ENCODE results near the gene HK3.

Gene HK3

DNA sequence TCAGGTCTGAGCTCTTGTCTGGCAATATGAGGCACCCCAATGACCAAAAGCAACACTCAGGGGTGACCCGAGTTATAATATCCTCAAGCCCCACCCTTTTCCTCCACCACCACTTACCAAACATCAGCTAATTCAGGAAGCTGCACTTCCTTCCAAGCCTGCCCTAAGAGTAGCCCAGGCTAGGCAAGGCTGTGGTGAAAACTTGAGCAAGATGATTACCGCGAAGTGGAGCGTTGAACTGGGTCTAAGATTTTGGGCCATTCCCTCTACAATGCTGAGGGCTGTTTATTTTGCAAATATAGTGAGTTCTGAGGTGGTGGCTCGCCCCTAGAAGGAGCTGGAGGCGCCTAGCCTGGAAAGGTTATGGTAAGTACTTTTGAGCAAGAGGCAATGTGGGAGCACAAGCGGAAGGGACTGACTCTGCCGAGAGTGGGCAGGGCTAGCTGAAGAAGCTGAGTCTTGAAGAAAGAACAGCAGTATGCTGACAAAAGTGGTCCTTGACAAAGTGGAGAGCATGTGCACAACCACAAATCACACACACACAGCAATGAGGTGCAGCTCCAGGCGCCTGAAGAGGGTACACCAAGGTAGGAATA lies at the start of gene HK3:
Gene HK3, minus strand, starts transcription at position 51 of the 596 bp plus-strand sequence. CDS start 3,187 bp downstream, outside the sequence.
- DNase-seq, result no peak

DNA sequence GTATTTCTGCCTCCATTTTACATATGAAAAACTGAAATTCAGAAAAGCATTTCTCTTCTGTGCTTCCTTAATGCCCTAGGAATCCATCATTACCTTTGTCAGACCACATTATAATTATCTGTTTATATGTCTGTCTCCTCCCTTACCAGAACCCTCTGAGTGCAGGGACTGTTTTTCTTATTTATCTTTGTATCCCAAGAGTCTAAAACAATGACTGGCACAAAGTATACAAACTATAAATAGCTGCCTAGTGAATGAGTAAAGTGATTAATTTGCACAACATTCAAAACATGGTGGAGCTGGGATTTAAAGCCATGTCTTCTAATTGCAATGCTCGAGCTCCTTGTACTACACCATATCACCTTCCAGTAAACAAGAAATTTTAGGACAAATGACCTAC lies 49.3 kb upstream of the HK3 start:
- DNase-seq, result no peak

DNA sequence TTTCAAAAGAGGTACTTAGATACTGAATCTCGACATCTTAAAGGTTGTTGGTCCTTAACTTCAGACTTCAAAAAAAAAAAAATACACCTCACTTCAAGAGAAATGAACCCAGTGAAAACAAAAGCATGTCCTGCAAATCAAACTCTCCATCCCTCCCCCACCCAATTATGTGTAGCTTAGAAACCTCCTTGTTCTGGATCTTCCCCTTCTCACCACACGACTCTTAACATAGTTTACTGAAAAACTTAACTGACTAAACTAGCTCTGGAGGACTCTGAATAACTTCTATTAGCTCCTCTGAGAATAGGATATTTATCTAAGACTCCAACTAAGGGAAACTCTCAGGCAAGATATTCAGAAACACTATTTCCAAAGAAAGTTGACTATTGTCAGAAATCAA lies 48.7 kb upstream of the HK3 start:
- no peak for DNase-seq

DNA sequence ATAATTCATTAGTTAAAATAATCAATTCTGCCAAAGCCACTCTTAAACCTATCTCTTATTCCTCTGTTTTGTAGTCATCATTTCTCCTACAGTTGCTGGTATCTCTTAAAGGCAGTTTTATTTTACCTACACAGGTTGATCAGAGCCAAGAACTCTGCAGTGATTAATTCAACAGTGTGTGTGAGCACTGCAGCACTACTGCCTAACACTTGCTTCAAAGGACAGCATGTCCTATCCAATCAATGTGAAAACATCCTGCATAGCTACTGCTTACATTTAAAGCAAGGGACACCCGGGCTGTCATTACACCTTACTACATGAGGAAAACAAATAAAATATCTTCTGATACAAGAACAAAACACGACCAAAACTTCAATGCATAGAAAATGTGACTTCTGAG lies 45.1 kb upstream of the HK3 start:
- no peak for DNase-seq

GRCh38 chr5:176943816-176944215 lies 44.7 kb upstream of the HK3 start:
- no peak for DNase-seq

DNA sequence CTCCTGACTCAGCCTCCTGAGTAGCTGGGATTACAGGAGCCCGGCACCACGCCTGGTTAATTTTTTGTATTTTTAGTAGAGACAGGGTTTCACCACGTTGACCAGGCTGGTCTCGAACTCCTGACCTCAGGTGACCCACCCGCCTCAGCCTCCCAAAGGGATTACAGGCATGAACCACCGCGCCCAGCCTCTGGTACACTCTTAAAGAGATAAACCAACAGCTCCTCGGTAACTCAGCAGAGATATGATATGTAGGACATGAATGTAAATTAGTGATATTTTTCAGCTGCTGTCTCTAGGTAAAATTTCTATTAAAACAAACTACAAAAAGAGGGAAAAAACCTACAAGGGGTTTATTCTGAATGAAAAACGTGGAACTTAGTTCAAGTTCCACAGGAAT lies 42.8 kb upstream of the HK3 start:
- DNase-seq, result no peak

- no peak for DNase-seq
Measured at GRCh38 chr5:176938472-176938871, 39.3 kb upstream of the HK3 start.

DNA sequence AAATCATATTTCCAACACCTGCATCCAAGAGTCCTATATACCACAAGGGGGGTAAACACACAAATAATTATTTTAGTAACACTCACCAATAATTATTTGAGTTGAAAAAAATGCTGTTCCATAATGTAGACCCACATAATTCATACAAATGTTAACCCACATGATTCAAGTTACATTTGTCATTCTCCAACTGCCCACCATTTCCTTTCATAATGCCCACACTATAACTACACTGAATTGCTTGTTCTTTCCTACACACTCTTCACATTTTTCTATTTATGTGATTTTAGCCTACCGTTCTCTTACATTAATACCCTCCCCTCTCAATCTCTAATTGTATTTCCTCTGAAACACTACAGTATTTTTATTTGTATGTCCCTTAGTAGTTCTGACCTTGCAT lies 35.9 kb upstream of the HK3 start:
- DNase-seq, result no peak

DNA sequence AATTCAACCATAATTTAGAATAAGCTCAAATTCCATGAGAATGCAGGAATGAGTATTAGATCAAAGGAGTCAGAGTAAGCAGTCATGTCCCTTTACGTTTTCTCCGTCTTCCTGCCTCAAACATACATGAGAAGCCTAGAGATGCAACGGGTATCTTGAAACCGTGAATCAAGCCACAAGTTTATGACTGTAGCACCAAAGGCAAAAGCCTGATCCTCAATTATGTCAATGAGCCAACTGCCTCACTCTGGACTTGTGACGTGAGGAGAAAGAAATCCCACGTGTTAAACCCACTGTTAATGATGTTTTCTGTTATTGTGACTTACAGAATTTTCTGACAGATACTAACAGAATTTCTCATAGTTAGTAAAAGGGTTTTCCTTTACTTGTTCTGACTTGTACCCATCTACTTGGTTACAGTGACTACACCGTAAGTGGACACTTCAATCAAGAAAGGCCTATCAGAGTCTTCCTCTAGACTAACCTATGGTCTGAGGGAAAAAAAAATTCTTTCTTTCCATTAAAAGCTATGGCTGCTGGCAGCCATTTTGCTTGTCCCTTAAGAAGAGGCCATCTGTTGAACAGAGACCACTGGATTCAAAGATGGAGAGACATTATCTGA lies 35.3 kb upstream of the HK3 start:
- DNase-seq, result no peak

GRCh38 chr5:176929654-176930053 lies 30.5 kb upstream of the HK3 start:
- no peak for DNase-seq

DNA sequence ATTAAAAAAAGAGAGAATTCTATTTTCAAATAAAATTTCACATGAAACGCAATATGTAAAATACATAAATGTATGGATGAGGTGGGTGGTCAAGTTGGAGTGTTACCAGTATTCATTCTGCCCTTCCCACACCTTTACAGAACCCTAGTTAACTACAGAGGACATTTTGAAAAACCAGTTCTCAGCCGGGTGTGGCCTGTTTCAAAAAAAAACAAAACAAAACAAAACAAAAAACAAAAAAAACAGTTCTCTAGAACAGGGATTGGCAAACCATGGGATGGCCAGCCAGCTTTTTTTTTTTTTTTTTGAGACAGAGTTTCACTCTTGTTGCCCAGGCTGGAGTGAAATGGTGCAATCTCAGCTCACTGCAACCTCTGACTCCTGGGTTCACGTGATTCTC lies 28.4 kb upstream of the HK3 start:
- DNase-seq, result no peak

- no peak for DNase-seq
Measured at GRCh38 chr5:176922817-176923216, 23.7 kb upstream of the HK3 start.

DNA sequence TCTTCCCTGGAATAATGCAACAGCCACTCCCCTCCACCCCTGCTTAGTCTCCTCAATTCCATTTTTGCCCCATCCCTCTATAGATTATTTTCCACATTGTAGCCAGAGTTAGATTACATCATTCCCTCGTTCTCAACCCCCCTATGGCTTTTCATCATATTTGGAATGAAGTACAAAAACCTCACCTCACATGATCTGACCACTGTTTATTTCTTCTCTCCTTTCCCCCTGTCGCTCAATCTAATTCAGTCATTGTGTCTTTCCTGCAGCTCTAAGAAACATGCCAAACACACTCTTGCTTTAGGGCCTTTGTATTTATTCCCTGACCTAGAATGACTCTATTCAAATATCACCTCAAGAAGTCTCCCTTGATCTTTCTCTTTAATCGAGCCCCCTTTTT lies 22.6 kb upstream of the HK3 start:
- no peak for DNase-seq

DNA sequence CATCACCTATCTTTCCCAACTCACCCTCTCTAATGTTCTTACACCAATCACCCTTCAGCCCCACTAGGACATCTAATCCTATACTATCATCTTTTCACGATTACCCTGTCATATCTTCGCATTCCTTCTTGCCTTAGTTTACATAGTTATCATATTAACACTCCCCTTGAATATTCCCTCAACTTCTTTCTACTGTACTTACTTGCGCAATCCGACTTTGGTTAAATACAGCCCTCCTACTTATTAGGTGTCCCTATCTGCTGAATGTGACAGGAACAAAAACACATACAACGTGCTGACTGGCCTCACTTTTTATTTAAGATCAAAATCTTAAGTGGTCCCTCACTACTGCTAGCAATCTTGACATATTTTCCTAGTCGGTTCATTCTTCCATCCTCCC lies 19.5 kb upstream of the HK3 start:
- DNase-seq, result no peak

- DNase-seq, result no peak
Measured at GRCh38 chr5:176916337-176916736, 17.2 kb upstream of the HK3 start.

GRCh38 chr5:176915906-176916305 lies 16.8 kb upstream of the HK3 start:
- no peak for DNase-seq

DNA sequence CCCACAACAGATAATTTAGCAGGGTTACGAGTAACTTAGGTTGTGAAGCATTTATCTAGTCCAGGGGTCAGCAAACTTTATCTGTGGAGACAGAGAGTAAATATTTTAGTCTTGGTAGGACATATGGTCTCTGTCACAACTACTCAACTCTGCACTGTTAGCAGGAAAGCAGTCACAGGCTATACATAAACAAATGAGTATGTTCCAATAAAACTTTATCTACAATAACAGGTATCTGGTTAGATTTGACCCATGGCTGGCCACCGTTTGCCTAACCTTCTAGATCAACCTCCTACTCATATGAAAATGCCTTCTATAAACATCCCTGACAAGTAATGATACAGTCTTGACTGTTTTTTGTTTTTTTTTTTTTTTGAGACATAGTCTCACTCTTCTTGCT lies 13.0 kb upstream of the HK3 start:
- DNase-seq, result no peak

DNA sequence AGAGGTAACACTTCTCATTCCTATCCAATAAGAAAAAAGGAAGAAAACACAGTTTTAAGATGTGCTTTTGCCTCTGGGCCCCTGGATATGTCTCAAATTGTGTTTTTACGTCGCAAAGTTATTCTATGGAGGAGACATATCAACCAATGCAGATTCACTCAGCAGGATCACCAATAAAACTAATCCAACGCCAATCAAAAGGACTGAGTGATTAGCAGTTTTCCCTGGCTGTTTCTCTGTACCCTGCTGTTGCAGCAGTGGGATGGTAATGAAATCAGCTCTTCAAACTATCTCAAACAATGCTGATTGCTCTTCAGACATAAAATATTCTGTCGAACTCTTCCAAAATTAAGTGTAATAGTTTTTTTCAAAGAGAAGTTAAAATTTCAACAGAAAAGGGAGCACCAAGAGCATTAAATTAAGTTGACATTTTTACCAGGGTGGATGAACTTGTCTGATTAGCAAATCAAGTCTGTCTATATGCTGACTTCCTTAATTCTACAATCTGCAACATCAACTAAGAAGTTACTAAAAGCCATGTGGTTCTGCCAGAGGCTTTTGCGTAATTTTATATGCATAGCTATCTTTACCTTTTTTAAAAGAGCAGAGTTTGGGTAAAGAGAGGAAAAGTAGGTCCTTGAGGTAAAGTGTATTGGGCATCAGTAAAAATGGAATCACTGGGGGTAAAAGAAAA lies 9.7 kb upstream of the HK3 start:
- DNase-seq, result no peak

GRCh38 chr5:176906796-176907195 lies 7.7 kb upstream of the HK3 start:
- no peak for DNase-seq

DNA sequence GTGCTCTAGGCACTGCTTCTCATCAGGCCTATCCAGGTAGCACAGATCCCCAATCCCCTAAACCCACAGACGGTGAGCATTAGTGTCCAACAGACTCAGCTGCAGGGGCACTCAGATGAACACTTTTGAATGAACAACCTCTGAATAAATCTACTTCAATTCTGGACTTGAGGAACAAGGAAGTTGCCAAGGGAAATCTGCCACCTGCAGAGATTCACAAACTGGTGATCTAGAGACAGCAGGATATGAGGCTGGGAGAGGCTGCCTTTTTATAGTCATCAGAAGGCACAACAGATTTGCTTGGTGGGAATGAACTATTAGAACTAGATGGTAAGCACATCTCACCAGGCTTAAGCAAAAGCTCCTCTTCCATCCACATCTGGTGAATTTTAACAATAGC lies 7.0 kb upstream of the HK3 start:
- DNase-seq, result no peak

- no peak for DNase-seq
Measured at GRCh38 chr5:176904276-176904675, 5.1 kb upstream of the HK3 start.

DNA sequence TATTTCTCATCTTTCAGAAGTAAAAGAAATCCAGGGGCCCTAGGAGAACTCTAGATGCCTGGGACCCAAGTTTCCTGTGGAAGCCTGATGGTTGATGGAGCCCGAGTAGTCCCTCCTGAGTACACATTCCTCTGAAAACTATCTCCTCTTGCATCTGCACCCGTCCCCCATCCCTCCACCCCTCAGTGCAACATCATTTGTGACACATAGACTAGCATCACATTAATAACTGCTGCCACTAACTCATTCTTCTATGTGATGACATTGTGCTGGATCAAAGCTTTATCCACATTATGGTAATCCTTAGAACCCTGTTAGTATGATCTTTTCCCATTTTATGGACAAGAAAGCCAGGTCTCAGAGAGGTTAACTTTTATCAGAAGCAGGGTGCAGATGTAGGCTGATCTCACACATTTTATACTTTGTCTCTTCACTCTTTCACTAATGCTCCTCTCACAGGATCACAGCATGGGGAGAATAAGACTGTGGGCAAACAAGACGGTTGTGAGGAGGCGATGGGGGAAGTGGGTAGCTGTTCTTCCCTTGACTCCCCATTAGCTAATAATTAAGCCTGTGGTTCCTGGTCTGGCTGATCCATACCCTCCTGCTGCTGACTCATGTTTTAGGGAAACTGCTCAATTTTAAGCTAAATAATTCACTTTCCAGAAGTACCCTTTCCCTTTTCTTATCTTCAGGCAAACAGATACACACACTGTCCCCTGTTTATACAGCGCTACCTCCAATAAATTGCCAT lies 3.9 kb upstream of the HK3 start:
- no peak for DNase-seq

Measured in nucleus accumbens (tissue), 56 donors.